Thymus (tissue), 11 donors: Measurements from ENCODE around the gene SGO2. TPM values are rescaled to one million over a fixed set of nuclear protein-coding genes. Genes with fewer than 3 reads are reported as not detected.

Experiments used
- DNase-seq, 9 donors: peaks; one replicate each; pipeline ENCODE4 v3.0.0-alpha.2; 2013; ENCODE audit warnings: low spot score in 9 of 9, low read depth in 6 of 9, missing footprints in 1 of 9
- H3K27ac ChIP-seq, 2 donors: one replicate each; pipeline ENCODE4 v1.5.1; 2013; ENCODE audit warnings: control low read depth in 1 of 2, low read depth in 1 of 2, low read length in 1 of 2, mild to moderate bottlenecking in 1 of 2, moderate library complexity in 1 of 2
- H3K27me3 ChIP-seq, 2 donors: one replicate each; pipeline ENCODE4 v1.5.1; 2013; ENCODE audit warnings: low read length in 1 of 2; ENCODE audit not compliant: control insufficient read depth in 2 of 2, insufficient read depth in 1 of 2
- H3K36me3 ChIP-seq, 2 donors: one replicate each; pipeline ENCODE4 v1.5.1; 2013; ENCODE audit warnings: low read length in 1 of 2, mild to moderate bottlenecking in 1 of 2, moderate library complexity in 1 of 2; ENCODE audit not compliant: control insufficient read depth in 2 of 2, insufficient read depth in 2 of 2
- H3K4me1 ChIP-seq, 2 donors: one replicate each; pipeline ENCODE4 v1.5.1; 2013; ENCODE audit warnings: low read length in 2 of 2; ENCODE audit not compliant: control insufficient read depth in 2 of 2, insufficient read depth in 2 of 2
- H3K4me3 ChIP-seq, 2 donors: one replicate each; pipeline ENCODE4 v1.5.1; 2013; ENCODE audit warnings: low read length in 2 of 2, control low read depth in 1 of 2, mild to moderate bottlenecking in 1 of 2
- H3K9me3 ChIP-seq, 2 donors: one replicate each; pipeline ENCODE4 v1.5.1; 2013; ENCODE audit warnings: low read length in 1 of 2, mild to moderate bottlenecking in 1 of 2; ENCODE audit not compliant: control insufficient read depth in 2 of 2, insufficient read depth in 1 of 2
- WGBS: extraction: QIAGEN DNeasy Blood & Tissue Kit; methylation state at CpG from one replicate; pipeline ENCODE4 v1.1.7; 2013; 5-methylcytosine and 5-hydroxymethylcytosine counted together
- polyA plus RNA-seq: library from polyadenylated mRNA; stranded (reverse); fragments of 200-250 nt; gene quantifications from one replicate; pipeline ENCODE4 v1.2.3, GENCODE V29; 2013
- total RNA-seq: library from RNA; stranded (reverse); fragments of 120-200 nt; gene quantifications from one replicate; pipeline ENCODE4 v1.2.4, GENCODE V29; 2013
- donor health status: healthy.

The SGO2 gene
- total and polyA plus RNA-seq, 2 donors: 4.2 to 19.7 TPM

GRCh38 chr2:200595913-200596312 is 69.9 kb downstream of the SGO2 start:
- Histone ChIP-seq H3K9me3 (no peaks in the 10 kb centered on the region), H3K4me3 (no peak overlapping the region), H3K4me1 (no peaks in the 10 kb centered on the region), H3K36me3 (no peaks in the 10 kb centered on the region), H3K27me3 (no peaks in the 10 kb centered on the region), H3K27ac (no peak overlapping the region)
- DNase-seq: no peak
- WGBS: 84% methylated on average over 3 of the region's 3 CpGs

- WGBS: 94% methylated on average over 5 of the region's 5 CpGs
- H3K4me1 ChIP-seq: no peaks in the 10 kb centered on the region
- no peaks in the 10 kb centered on the region for H3K27me3 ChIP-seq
- H3K27ac ChIP-seq: no peak overlapping the region
- no peak overlapping the region for H3K4me3 ChIP-seq
- H3K9me3 ChIP-seq: no peaks in the 10 kb centered on the region
- no peaks in the 10 kb centered on the region for H3K36me3 ChIP-seq
- DNase-seq: no peak
Observed at GRCh38 chr2:200596774-200597570, 71.0 kb downstream of the SGO2 start.

- H3K4me3 ChIP-seq: no peak overlapping the region
- 64% methylated on average over 3 of the region's 3 CpGs for WGBS
- H3K4me1 ChIP-seq: no peaks in the 10 kb centered on the region
Observed at GRCh38 chr2:200599206-200599605, 73.2 kb downstream of the SGO2 start.

GRCh38 chr2:200600549-200601225 is 74.7 kb downstream of the SGO2 start:
- H3K36me3 ChIP-seq: no peaks in the 10 kb centered on the region
- DNase-seq: no peak
- no peak overlapping the region for H3K4me3 ChIP-seq
- no peaks in the 10 kb centered on the region for H3K9me3 ChIP-seq
- no peaks in the 10 kb centered on the region for H3K27me3 ChIP-seq
- 88% methylated on average over 7 of the region's 7 CpGs for WGBS
- no peak overlapping the region for H3K27ac ChIP-seq
- H3K4me1 ChIP-seq: no peaks in the 10 kb centered on the region

More at GRCh38 chr2:200599206-200599605, 73.2 kb downstream of the SGO2 start:
- Histone ChIP-seq H3K27ac (no peak overlapping the region), H3K27me3 (no peaks in the 10 kb centered on the region), H3K9me3 (no peaks in the 10 kb centered on the region), H3K36me3 (no peaks in the 10 kb centered on the region)
- no peak for DNase-seq

GRCh38 chr2:200602584-200602983 is 76.6 kb downstream of the SGO2 start:
- no peak for DNase-seq
- Histone ChIP-seq H3K27ac (no peak overlapping the region), H3K9me3 (no peaks in the 10 kb centered on the region), H3K36me3 (no peaks in the 10 kb centered on the region), H3K27me3 (no peaks in the 10 kb centered on the region), H3K4me3 (no peak overlapping the region), H3K4me1 (no peaks in the 10 kb centered on the region)
- 97% methylated on average over 4 of the region's 4 CpGs for WGBS

- Histone ChIP-seq H3K4me3 (no peak overlapping the region), H3K4me1 (no peaks in the 10 kb centered on the region), H3K9me3 (no peaks in the 10 kb centered on the region), H3K27me3 (no peaks in the 10 kb centered on the region), H3K36me3 (no peaks in the 10 kb centered on the region), H3K27ac (no peak overlapping the region)
- 81% methylated on average over 3 of the region's 3 CpGs for WGBS
- DNase-seq: no peak
Observed at GRCh38 chr2:200603972-200604371, 78.0 kb downstream of the SGO2 start.

GRCh38 chr2:200604571-200605255 is 78.7 kb downstream of the SGO2 start:
- WGBS: 85% methylated on average over 5 of the region's 5 CpGs
- no peak overlapping the region for H3K27ac ChIP-seq
- no peak for DNase-seq

GRCh38 chr2:200608341-200609027 is 82.5 kb downstream of the SGO2 start:
- WGBS: 80% methylated on average over 3 of the region's 3 CpGs
- Histone ChIP-seq H3K9me3 (no peaks in the 10 kb centered on the region), H3K27ac (no peak overlapping the region), H3K4me1 (no peaks in the 10 kb centered on the region), H3K36me3 (no peaks in the 10 kb centered on the region), H3K27me3 (no peaks in the 10 kb centered on the region), H3K4me3 (no peak overlapping the region)
- DNase-seq: no peak

More at GRCh38 chr2:200604571-200605255, 78.7 kb downstream of the SGO2 start:
- H3K9me3 ChIP-seq: no peaks in the 10 kb centered on the region
- H3K4me3 ChIP-seq: no peak overlapping the region
- H3K4me1 ChIP-seq: no peaks in the 10 kb centered on the region
- no peaks in the 10 kb centered on the region for H3K36me3 ChIP-seq
- H3K27me3 ChIP-seq: no peaks in the 10 kb centered on the region
